Heart left ventricle (tissue), 16 donors: ENCODE results near the gene BCAN. TPM values are rescaled to one million over a fixed set of nuclear protein-coding genes. Genes with fewer than 3 reads are reported as not detected.

Experiments used
- ATAC-seq, 4 donors: fragments of 200-7000 bp; cut with Tn5 transposase; one replicate each; pipeline ENCODE4 v1.9.1; 2020 to 2022; ENCODE audit warnings: moderate library complexity in 4 of 4, mild to moderate bottlenecking in 3 of 4, moderate number of reproducible peaks in 1 of 4
- DNase-seq, 5 donors: peaks; one replicate each; pipeline ENCODE4 v3.0.0-alpha.2; 2020
- H3K27ac ChIP-seq, 12 donors: fragments of 200-600 bp; sonication (generic) in 4 of 12; one replicate each; pipeline versions ENCODE4 v1.5.0 to v1.8.0; 2016 to 2022; ENCODE audit warnings: mild to moderate bottlenecking in 2 of 12
- H3K27me3 ChIP-seq, 9 donors: fragments of 200-600 bp; sonication (generic) in 2 of 9; one replicate each; pipeline versions ENCODE4 v1.5.1 to v1.8.0; 2016 to 2022; ENCODE audit warnings: mild to moderate bottlenecking in 3 of 9
- H3K36me3 ChIP-seq, 9 donors: fragments of 200-600 bp; sonication (generic) in 2 of 9; one replicate each; pipeline versions ENCODE4 v1.5.0 to v1.8.0; 2018 to 2022; ENCODE audit warnings: mild to moderate bottlenecking in 2 of 9
- H3K4me1 ChIP-seq, 12 donors: fragments of 200-600 bp; sonication (generic) in 4 of 12; one replicate each; pipeline versions ENCODE4 v1.5.0 to v1.8.0; 2016 to 2022; ENCODE audit warnings: mild to moderate bottlenecking in 3 of 12
- H3K4me3 ChIP-seq, 12 donors: fragments of 200-600 bp; sonication (generic) in 4 of 12; one replicate each; pipeline versions ENCODE4 v1.5.0 to v1.8.0; 2017 to 2022; ENCODE audit warnings: mild to moderate bottlenecking in 9 of 12, moderate library complexity in 4 of 12
- H3K9me3 ChIP-seq, 12 donors: fragments of 200-600 bp; sonication (generic) in 4 of 12; one replicate each; pipeline versions ENCODE4 v1.5.0 to v1.8.0; 2016 to 2022; ENCODE audit warnings: mild to moderate bottlenecking in 1 of 12
- POLR2A ChIP-seq, 2 donors: fragments of 450-650 bp; IDR thresholded peaks; one replicate each; pipeline ENCODE4 v1.6.1; 2017; ENCODE audit warnings: antibody characterized with exemption in 2 of 2, mild to moderate bottlenecking in 2 of 2, moderate library complexity in 2 of 2
- WGBS, 4 donors: extraction: QIAGEN DNeasy Blood & Tissue Kit in 2 of 4; methylation state at CpG; one replicate each; pipeline versions ENCODE4 v1.1.5 to v1.1.7; 2013 to 2018; 5-methylcytosine and 5-hydroxymethylcytosine counted together
- intact Hi-C, 10 donors: fragments of 100-400 bp; cut with DNase I; formaldehyde crosslinking; loops; one replicate each; pipeline versions ENCODE4 v1.11.1 to v1.14.2; 2022
- polyA plus RNA-seq, 2 donors: library from polyadenylated mRNA; stranded (reverse); fragments of 200-250 nt; gene quantifications; one replicate each; pipeline ENCODE4 v1.2.3, GENCODE V29; 2013
- total RNA-seq, 9 donors: library from RNA; depleted of rRNA in 2 of 9; stranded (reverse); fragments of >200 nt in 2 of 9; fragmentation: NEBNext Ultra II Directional in 3 of 9; extraction: Animal tissue kit (Norgen Biotek cat#: 25700) in 3 of 9; gene quantifications; one replicate each; pipeline versions ENCODE4 v1.1.0 to v1.2.4, GENCODE V29; 2016 to 2023
- TF ChIP-seq, protein P1 (sequence below), 12 donors: fragments of 200-600 bp; sonication (generic) in 4 of 12; IDR thresholded peaks; one replicate each; pipeline versions ENCODE4 v1.5.0 to v1.8.0; 2018 to 2022; ENCODE audit warnings: antibody characterized with exemption in 12 of 12, mild to moderate bottlenecking in 5 of 12
- donor health status: ischemic (EF 13 %, LVEDD 7.1; RV severe dilation, severe dysfunction).
- donor health status: healthy with polysubstance abuse.
- donor health status: DM: no; HTN: yes; CAD: no.
- donor health status: DM: no; HTN: no; CAD: no.
- donor health status: ischemic (EF 25% LVEDD 6.9; RV normal size, moderate dysfunction).
- donor health status: ischemic (EF 25% LVEDD 5.7; RV mildly dilated, moderate dysfunction).
- donor health status: healthy.
- donor health status: DM: yes; HTN: yes; CAD: no.
- donor health status: ischemic (EF 35%, LVEDD 5.7; RV mildly dilated, moderate dysfunction).
- donor health status: nonischemic (EF 11% LVEDD 7.7; RV severe dilation, severe dysfunction).
- donor health status: DM: yes; HTN: yes; CAD: no.
- donor health status: PGD.
- donor health status: ischemic (EF 29% LVEDD 5.4; RV normal size, mild dysfunction).
- donor health status: nonischemic (EF 23%, LVEDD 6.1; RV moderate dilation, normal function).

BCAN gene
- total and polyA plus RNA-seq, 11 donors = 0.09 to 0.27 (median 0.13) TPM; not detected in 5

GRCh38 chr1:156705321-156705917 is 63.5 kb downstream of the BCAN start, which contains the start of gene CRABP2:
Gene CRABP2 (minus strand): TSS chr1:156705583. CDS start chr1:156705446, 137 bp downstream.
- 1% methylated on average over 21 to 42 of the region's 42 CpGs for WGBS, 4 donors
- no peaks in the 10 kb centered on the region for H3K36me3 ChIP-seq
- peak within 1 kb of the TSS; percentile 12 to 68 (median 46) for H3K4me3 ChIP-seq
- intact Hi-C loops = loop anchor here in 1 of 10 donors (1.0 kb wide), 1 partner anchor 45 kb away; no protein-coding TSS in a partner anchor
- DNase-seq (peak in 3 of 5 donors; percentile 34 to 61 (median 39)), ATAC-seq (peak in 3 of 4 donors; percentile 5 to 13 (median 6))
- no peaks in the 10 kb centered on the region for H3K9me3 ChIP-seq
- H3K27ac ChIP-seq = peak within 1 kb of the TSS in 11 of 12 donors; percentile 41 to 91 (median 71)
- peaks cover 0 to 55% (median 36%) of the 10 kb centered on the region in 12 donors for H3K4me1 ChIP-seq
- TF ChIP-seq, protein P1, sequence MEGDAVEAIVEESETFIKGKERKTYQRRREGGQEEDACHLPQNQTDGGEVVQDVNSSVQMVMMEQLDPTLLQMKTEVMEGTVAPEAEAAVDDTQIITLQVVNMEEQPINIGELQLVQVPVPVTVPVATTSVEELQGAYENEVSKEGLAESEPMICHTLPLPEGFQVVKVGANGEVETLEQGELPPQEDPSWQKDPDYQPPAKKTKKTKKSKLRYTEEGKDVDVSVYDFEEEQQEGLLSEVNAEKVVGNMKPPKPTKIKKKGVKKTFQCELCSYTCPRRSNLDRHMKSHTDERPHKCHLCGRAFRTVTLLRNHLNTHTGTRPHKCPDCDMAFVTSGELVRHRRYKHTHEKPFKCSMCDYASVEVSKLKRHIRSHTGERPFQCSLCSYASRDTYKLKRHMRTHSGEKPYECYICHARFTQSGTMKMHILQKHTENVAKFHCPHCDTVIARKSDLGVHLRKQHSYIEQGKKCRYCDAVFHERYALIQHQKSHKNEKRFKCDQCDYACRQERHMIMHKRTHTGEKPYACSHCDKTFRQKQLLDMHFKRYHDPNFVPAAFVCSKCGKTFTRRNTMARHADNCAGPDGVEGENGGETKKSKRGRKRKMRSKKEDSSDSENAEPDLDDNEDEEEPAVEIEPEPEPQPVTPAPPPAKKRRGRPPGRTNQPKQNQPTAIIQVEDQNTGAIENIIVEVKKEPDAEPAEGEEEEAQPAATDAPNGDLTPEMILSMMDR (IDR thresholded peaks at IDR 0.05) = no peak
- TF ChIP-seq POLR2A (IDR thresholded peaks at IDR 0.05) = no peak
- H3K27me3 ChIP-seq = peaks cover 0 to 46% (median 33%) of the 10 kb centered on the region in 9 donors

DNA sequence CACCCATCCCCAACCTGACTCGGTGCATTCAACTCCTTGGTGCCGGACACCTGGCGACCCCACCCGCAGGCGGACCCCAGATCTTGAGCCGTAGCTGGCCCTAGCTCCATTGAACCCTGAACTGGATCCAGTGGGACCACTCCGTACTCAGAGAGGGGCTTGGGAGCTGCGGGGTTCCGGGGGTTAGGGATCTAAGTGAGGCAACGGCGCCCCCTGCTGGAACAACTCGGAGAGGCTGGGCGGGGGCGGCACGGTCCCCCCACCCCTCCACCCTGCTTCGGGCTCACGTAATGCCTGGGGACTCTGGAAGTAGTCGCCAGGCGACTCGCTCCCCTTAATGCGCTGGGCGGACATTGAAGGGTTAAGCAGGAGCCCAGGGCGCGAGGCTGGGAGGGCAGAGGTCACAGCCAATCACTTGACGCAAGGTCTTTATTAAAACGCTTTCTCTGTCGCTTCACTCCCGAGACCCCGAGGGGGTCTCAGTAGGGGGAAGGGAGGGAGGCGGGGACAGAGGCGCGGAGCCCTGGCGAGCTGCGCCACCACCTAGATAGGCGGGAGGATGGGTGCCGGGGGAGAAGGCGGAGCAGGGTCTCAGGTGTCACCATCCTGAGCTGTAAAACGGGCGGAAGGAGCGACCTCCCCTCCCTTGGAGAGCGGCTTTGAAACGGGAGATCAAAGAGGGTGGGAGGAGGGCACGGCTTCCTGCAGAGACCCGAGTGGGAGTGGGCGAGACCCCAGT is 64.2 kb downstream of the BCAN start:
- Histone ChIP-seq H3K36me3 (no peaks in the 10 kb centered on the region), H3K27ac (peak overlapping the region in 11 of 12 donors; percentile 41 to 91 (median 71)), H3K4me1 (peaks cover 0 to 57% (median 36%) of the 10 kb centered on the region in 12 donors), H3K9me3 (no peaks in the 10 kb centered on the region), H3K27me3 (peaks cover 0 to 45% (median 28%) of the 10 kb centered on the region in 9 donors), H3K4me3 (peak overlapping the region; percentile 12 to 68 (median 46))
- TF ChIP-seq, protein P1 (IDR thresholded peaks at IDR 0.05) = peak; percentile 68 to 88 (median 78)
- TF ChIP-seq POLR2A (IDR thresholded peaks at IDR 0.05) = no peak
- intact Hi-C loops = loop anchor here in 1 of 10 donors (1.0 kb wide), 1 partner anchor 46 kb away; no protein-coding TSS in a partner anchor
- ATAC-seq (peak; percentile 23 to 71 (median 46)), DNase-seq (peak; percentile 51 to 75 (median 65))
- WGBS, 4 donors = 2 to 4% (median 2%) methylated on average over 25 to 45 of the region's 45 CpGs

DNA sequence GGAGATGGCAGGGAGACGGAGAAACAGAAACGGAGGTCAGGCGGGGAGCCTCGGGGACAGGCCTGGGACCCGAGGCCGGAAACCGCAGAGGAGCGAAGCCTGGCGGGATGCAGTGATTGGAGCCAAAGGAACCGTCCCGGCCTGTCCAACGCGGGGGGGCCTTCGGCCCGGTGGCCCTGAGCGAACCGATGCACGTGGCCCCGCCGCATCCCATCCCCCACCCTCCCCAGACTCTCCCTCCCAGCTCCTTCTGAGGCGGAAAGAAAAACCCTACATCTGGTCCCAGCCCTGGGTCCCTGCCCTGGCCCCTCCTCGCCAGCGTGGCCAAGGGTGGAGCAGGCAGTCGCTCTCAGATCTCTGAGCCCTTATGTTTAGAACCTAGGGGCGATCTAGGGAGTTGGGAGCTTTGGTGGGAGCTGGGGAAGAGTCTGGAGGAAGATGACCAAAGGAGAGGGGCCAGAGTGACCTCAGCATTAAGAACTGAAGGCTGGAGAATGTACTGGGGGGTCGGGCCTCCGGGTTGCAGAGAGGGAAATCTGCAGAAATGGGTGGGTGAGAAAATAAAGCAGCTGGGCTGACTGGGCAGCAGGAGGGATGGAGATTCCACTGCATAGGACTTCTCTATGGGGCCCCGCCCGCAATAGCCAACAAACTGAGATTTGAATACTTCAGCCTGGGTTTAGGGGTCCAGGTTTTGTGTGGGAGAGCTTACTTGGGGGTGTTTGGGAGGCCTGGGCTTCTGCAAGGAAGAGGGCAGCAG is 64.9 kb downstream of the BCAN start:
- ATAC-seq (peak; percentile 19 to 77 (median 62)), DNase-seq (peak; percentile 58 to 83 (median 76))
- intact Hi-C loops = no loop called here
- Histone ChIP-seq H3K36me3 (no peaks in the 10 kb centered on the region), H3K27ac (peak overlapping the region in 11 of 12 donors; percentile 41 to 91 (median 71)), H3K4me1 (peaks cover 0 to 57% (median 36%) of the 10 kb centered on the region in 12 donors), H3K27me3 (peaks cover 0 to 38% (median 23%) of the 10 kb centered on the region in 9 donors), H3K9me3 (no peaks in the 10 kb centered on the region), H3K4me3 (peak overlapping the region in 11 of 12 donors; percentile 15 to 68 (median 47))
- TF ChIP-seq, protein P1 (IDR thresholded peaks at IDR 0.05) = no peak
- TF ChIP-seq POLR2A (IDR thresholded peaks at IDR 0.05) = no peak
- 12 to 28% (median 13%) methylated on average over 20 to 29 of the region's 29 CpGs for WGBS, 4 donors
